Transverse colon (tissue), 4 donors: Measurements from ENCODE around the gene PTCH1. TPM values are rescaled to one million over a fixed set of nuclear protein-coding genes. Genes with fewer than 3 reads are reported as not detected.

Source experiments
- DNase-seq: peaks from one replicate; pipeline ENCODE4 v3.0.0-alpha.2; 2019
- H3K27ac ChIP-seq, 4 donors: fragments of 200-600 bp; sonication (generic); 2 replicates each; pipeline ENCODE4 v1.5.1; 2016 to 2018; ENCODE audit warnings: inconsistent platforms in 4 of 4
- H3K27me3 ChIP-seq: fragments of 200-600 bp; sonication (generic); 2 replicates; pipeline ENCODE4 v1.5.1; 2017; ENCODE audit warnings: inconsistent platforms
- H3K36me3 ChIP-seq, 4 donors: fragments of 200-600 bp; sonication (generic); 2 replicates each; pipeline ENCODE4 v1.5.1; 2017 to 2019; ENCODE audit warnings: inconsistent platforms in 4 of 4
- H3K4me1 ChIP-seq, 4 donors: fragments of 200-600 bp; sonication (generic); 2 replicates each; pipeline ENCODE4 v1.5.1; 2017 to 2020; ENCODE audit warnings: inconsistent platforms in 4 of 4
- H3K4me3 ChIP-seq, 4 donors: fragments of 200-600 bp; sonication (generic); 1 replicate in 1 of 4; 2 replicates in 3 of 4; pipeline versions ENCODE4 v1.5.1 to v1.6.1; 2017 to 2019; ENCODE audit warnings: inconsistent platforms in 4 of 4
- H3K9me3 ChIP-seq, 2 donors: fragments of 200-600 bp; sonication (generic); 2 replicates each; pipeline ENCODE4 v1.5.1; 2017 to 2019; ENCODE audit warnings: inconsistent platforms in 2 of 2
- CTCF ChIP-seq, 5 experiments: fragments of 200-600 bp in 3 of 5; fragments of 450-650 bp in 2 of 5; sonication (generic) in 3 of 5; IDR thresholded peaks; 1 replicate in 2 of 5; 2 replicates in 3 of 5; pipeline ENCODE4 v1.5.1; 2016 to 2017; ENCODE audit warnings: antibody characterized with exemption in 5 of 5, inconsistent platforms in 3 of 5, mild to moderate bottlenecking in 2 of 5, moderate library complexity in 1 of 5
- EP300 ChIP-seq: sonication (generic); formaldehyde crosslinking; IDR thresholded peaks from one replicate; pipeline ENCODE4 v1.6.1; 2017; ENCODE audit warnings: antibody characterized with exemption, low read depth
- POLR2A ChIP-seq: fragments of 450-650 bp; IDR thresholded peaks from one replicate; pipeline ENCODE4 v1.6.1; 2016; ENCODE audit warnings: antibody characterized with exemption, mild to moderate bottlenecking, moderate library complexity
- POLR2AphosphoS5 ChIP-seq, 3 donors: sonication (generic); formaldehyde crosslinking; IDR thresholded peaks; one replicate each; pipeline ENCODE4 v1.6.1; 2016; ENCODE audit warnings: antibody characterized with exemption in 3 of 3
- WGBS, 2 donors: methylation state at CpG; one replicate each; pipeline ENCODE4 v1.1.5; 2018; ENCODE audit warnings: low coverage in 1 of 2; 5-methylcytosine and 5-hydroxymethylcytosine counted together
- in situ Hi-C, 4 donors: fragments of 200-750 bp; cut with MboI; loops; one replicate each; pipeline versions ENCODE4 v1.15.0 to v1.15.1; 2017; ENCODE audit warnings: low sequenced_read_pairs in 3 of 4, low pct_ligation_motif_present in 1 of 4, low pct_unique_long_range_greater_than_20kb in 1 of 4
- intact Hi-C: fragments of 100-400 bp; cut with DNase I; formaldehyde crosslinking; loops from one replicate; pipeline ENCODE4 v1.15.1; 2023; ENCODE audit warnings: low total_unique reads
- total RNA-seq, 4 donors: library from RNA; depleted of rRNA; stranded (reverse); fragments of >200 nt; gene quantifications; one replicate each; pipeline ENCODE4 v1.1.0, GENCODE V29; 2016

Gene PTCH1
- total RNA-seq, 4 donors from 2014 or later, result 12.3 to 50.9 (median 26.4) TPM

DNA sequence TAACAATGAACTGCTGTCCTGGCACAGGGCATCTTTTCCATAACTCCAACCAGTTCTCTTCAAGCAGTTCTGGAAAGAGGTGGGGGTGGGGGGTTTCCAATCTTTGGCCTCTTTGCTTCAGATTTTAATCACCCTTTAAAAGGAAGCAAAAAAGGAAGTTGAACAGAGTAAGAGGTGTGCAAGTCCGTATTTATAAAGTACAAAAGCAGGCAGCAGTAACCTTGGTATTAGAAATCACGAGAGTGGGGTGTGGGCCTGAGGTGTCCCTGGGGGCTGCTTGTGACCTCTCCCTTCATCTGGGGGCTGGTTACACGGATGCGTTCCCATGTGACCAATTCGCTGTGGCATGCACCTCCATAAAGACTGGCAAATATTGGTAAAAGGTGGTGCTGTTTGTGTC, 70.5 kb downstream of the PTCH1 start:
- 69 to 71% methylated on average over 2 to 5 of the region's 5 CpGs for WGBS, 2 donors
- intact Hi-C loops, result no loop called here

GRCh38 chr9:95444160-95444559, 72.6 kb downstream of the PTCH1 start:
- 91 to 92% methylated on average over 11 to 15 of the region's 15 CpGs for WGBS, 2 donors

More for the DNA sequence above, 70.5 kb downstream of the PTCH1 start:
- no peaks in the 10 kb centered on the region for H3K9me3 ChIP-seq
- in situ Hi-C loops, result no loop called here
- no peaks in the 10 kb centered on the region for H3K27me3 ChIP-seq
- H3K27ac ChIP-seq, result no peak overlapping the region
- peaks cover 0 to 19% (median 0%) of the 10 kb centered on the region in 4 donors for H3K36me3 ChIP-seq
- no peaks in the 10 kb centered on the region for H3K4me1 ChIP-seq
- H3K4me3 ChIP-seq, result no peak overlapping the region
- DNase-seq, result no peak
- TF ChIP-seq CTCF (IDR thresholded peaks at IDR 0.05) (no peak), EP300 (no peak)

DNA sequence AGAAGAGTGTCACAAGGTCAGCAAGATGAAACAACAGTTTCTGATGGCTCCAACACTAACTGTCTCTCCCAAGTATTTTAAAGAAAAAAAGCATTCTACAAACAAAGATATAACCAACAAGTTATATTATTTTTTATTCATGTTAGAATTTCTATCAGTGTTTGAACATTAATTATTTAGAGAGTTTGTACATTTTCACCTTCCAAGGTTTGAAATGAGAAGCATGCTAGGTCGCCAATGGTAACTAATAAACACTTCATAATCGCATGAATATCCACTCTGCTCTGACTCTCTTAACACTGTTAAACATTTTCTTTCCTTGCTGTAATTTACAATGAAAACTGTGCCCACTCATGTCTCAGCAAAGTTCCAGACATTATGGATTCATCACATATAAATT, 73.5 kb downstream of the PTCH1 start:
- no peaks in the 10 kb centered on the region for H3K9me3 ChIP-seq
- no peaks in the 10 kb centered on the region for H3K4me1 ChIP-seq
- in situ Hi-C loops, result no loop called here
- no peak overlapping the region for H3K27ac ChIP-seq
- no peaks in the 10 kb centered on the region for H3K27me3 ChIP-seq
- WGBS, 2 donors, result 71 to 81% methylated on average over 2 of the region's 2 CpGs
- H3K4me3 ChIP-seq, result no peak overlapping the region
- intact Hi-C loops, result no loop called here
- H3K36me3 ChIP-seq, result peaks cover 0 to 16% (median 0%) of the 10 kb centered on the region in 4 donors
- no peak for TF ChIP-seq CTCF (IDR thresholded peaks at IDR 0.05)
- TF ChIP-seq POLR2A, result no peak
- no peak for TF ChIP-seq EP300
- TF ChIP-seq POLR2AphosphoS5 (IDR thresholded peaks at IDR 0.05), result no peak
- DNase-seq, result no peak

More at GRCh38 chr9:95444160-95444559, 72.6 kb downstream of the PTCH1 start:
- H3K36me3 ChIP-seq, result peaks cover 0 to 19% (median 0%) of the 10 kb centered on the region in 4 donors
- intact Hi-C loops, result no loop called here
- H3K27ac ChIP-seq, result no peak overlapping the region
- in situ Hi-C loops, result no loop called here
- H3K4me1 ChIP-seq, result no peaks in the 10 kb centered on the region
- H3K27me3 ChIP-seq, result no peaks in the 10 kb centered on the region
- no peak overlapping the region for H3K4me3 ChIP-seq
- DNase-seq, result no peak
- H3K9me3 ChIP-seq, result no peaks in the 10 kb centered on the region
- no peak for TF ChIP-seq EP300
- TF ChIP-seq CTCF (IDR thresholded peaks at IDR 0.05), result no peak
- TF ChIP-seq POLR2AphosphoS5 (IDR thresholded peaks at IDR 0.05), result no peak
- TF ChIP-seq POLR2A, result no peak

GRCh38 chr9:95441081-95441480, 75.7 kb downstream of the PTCH1 start:
- Histone ChIP-seq H3K27ac (no peak overlapping the region), H3K4me3 (no peak overlapping the region), H3K4me1 (no peaks in the 10 kb centered on the region), H3K27me3 (no peaks in the 10 kb centered on the region), H3K36me3 (peaks cover 0 to 2% (median 0%) of the 10 kb centered on the region in 4 donors), H3K9me3 (no peaks in the 10 kb centered on the region)
- in situ Hi-C loops (no loop called here), intact Hi-C loops (no loop called here)
- 76 to 87% methylated on average over 7 to 9 of the region's 9 CpGs for WGBS, 2 donors
- TF ChIP-seq CTCF (IDR thresholded peaks at IDR 0.05) (no peak), POLR2A (no peak), EP300 (no peak)
- DNase-seq, result no peak
